GM12878 (cell line): ENCODE data around the gene TAF4.

Experiments
- MEF2A ChIP-seq: IDR thresholded peaks from 2 replicates; pipeline ENCODE4 v1.6.1; 2011; ENCODE audit warnings: low read depth, mild to moderate bottlenecking, low read length, moderate library complexity; ENCODE audit not compliant: insufficient read depth
- SP1 ChIP-seq: IDR thresholded peaks from one replicate; pipeline ENCODE4 v1.6.1; 2011; ENCODE audit warnings: low read depth, low read length
- TF ChIP-seq, protein P1 (sequence below): IDR thresholded peaks from 2 replicates; pipeline ENCODE4 v1.6.1; 2011; ENCODE audit warnings: mild to moderate bottlenecking, low read depth, low read length, moderate library complexity; ENCODE audit not compliant: insufficient replicate concordance

DNA sequence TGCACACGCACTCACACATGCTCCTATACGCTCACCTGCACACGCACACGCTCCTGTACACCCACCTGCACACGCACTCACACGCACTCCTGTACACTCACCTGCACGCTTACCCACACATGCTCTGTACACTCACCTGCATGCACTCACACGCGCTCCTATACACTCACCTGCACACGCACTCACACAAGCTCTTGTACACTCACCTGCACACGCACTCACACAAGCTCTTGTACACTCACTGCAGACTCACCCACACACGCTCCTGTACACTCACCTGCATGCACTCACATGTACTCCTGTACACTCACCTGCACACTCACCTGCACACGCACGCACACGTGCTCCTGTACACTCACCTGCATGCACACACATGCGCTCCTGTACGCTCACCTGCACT lies 22.0 kb upstream of the TAF4 start:
- TF ChIP-seq SP1 (no peak), MEF2A (no peak)
- TF ChIP-seq, protein P1, sequence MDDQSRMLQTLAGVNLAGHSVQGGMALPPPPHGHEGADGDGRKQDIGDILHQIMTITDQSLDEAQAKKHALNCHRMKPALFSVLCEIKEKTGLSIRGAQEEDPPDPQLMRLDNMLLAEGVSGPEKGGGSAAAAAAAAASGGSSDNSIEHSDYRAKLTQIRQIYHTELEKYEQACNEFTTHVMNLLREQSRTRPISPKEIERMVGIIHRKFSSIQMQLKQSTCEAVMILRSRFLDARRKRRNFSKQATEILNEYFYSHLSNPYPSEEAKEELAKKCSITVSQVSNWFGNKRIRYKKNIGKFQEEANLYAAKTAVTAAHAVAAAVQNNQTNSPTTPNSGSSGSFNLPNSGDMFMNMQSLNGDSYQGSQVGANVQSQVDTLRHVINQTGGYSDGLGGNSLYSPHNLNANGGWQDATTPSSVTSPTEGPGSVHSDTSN, result no peak
